ENCODE measurements around the gene SPATA31A3.
"Not testable (repeated sequence)": the region's sequence is repeated elsewhere in the genome, so short reads cannot be mapped to it uniquely, and the experiment has no call there.

SPATA31A3 gene

GRCh38 chr9:66992450-66992849 lies at the start of gene SPATA31A3:
TSS of gene SPATA31A3 (minus strand) at chr9:66992550. CDS start at chr9:66992521, 29 bp downstream.
- H3K4me1 ChIP-seq (ENCODE audit: control insufficient read depth, low read length); H3K9me3 ChIP-seq (ENCODE audit: control insufficient read depth, insufficient read depth, low read length); H4K20me1 ChIP-seq (ENCODE audit: control insufficient read depth, insufficient read depth, low read depth, low read length); H3K9me2 ChIP-seq (replicated peaks; ENCODE audit: control insufficient read depth, low read length); H3K79me2 ChIP-seq (ENCODE audit: control insufficient read depth, low read length); H3K27me3 ChIP-seq (ENCODE audit: control insufficient read depth, low read length); H3F3A ChIP-seq (ENCODE audit: control insufficient read depth, insufficient read depth); H3K27ac ChIP-seq (ENCODE audit: low read depth, low read length); H3K4me3 ChIP-seq (ENCODE audit: low read length); H3K4me2 ChIP-seq (ENCODE audit: low read length); H3K36me3 ChIP-seq (ENCODE audit: control insufficient read depth, low read length): not testable (repeated sequence)

DNA sequence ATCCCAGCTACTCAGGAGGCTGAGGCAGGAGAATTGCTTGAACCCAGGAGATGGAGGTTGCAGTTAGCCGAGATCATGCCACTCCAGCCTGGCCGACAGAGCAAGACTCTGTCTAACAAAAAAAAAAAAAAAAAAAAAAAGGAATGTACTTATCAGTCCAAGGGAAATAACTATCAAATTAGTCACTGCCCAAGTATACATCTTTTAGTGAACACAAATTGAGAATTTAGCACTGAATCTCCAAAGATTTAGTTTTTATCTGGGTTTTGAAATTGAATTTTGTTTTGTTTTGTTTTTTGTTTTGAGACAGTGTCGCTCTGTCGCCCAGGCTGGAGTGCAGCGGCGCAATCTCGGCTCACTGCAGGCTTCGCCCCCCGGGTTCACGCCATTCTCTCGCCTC lies 39.8 kb downstream of the SPATA31A3 start:
- not testable (repeated sequence) for H3K4me3 ChIP-seq (ENCODE audit: low read length); H3K27me3 ChIP-seq (ENCODE audit: control insufficient read depth, low read length); H3K27ac ChIP-seq (ENCODE audit: low read depth, low read length); H3K9me2 ChIP-seq (replicated peaks; ENCODE audit: control insufficient read depth, low read length); H3F3A ChIP-seq (ENCODE audit: control insufficient read depth, insufficient read depth); H3K79me2 ChIP-seq (ENCODE audit: control insufficient read depth, low read length); H3K4me2 ChIP-seq (ENCODE audit: low read length); H3K4me1 ChIP-seq (ENCODE audit: control insufficient read depth, low read length); H4K20me1 ChIP-seq (ENCODE audit: control insufficient read depth, insufficient read depth, low read depth, low read length); H3K36me3 ChIP-seq (ENCODE audit: control insufficient read depth, low read length); H3K9me3 ChIP-seq (ENCODE audit: control insufficient read depth, insufficient read depth, low read length)

DNA sequence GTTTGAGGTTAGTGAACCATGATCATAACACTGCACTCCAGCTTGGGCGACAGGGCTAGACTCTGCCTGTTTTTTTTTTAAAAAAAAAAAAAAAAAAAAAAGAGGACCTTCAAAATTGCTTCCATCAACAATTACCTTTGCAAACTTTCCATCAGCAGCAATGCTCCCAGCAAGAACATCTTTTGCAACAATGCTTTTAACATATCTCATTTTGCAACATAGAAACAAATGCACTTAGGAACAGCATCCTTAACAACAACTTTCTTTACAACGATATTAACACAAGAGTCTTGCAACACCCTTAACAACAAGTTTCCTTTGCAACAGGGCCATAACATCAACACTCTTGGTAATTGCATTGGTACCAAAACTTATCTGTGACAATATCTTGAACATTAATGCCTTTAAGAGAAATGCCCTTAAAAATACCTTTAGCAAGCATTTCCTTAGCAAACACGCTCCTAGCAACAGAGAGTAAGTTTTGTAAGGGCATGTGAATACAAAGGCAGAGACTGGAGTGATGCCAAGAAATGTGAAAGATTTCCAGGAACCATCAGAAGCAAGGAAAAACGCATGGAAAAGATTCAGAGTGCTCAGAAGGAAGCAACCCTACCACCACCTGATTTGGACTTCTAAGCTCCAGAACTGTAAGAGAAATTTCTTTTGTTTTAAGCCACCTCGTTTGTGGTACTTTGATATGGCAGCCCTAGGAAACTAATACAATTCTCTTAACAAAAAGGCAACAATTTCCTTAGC lies 49.8 kb downstream of the SPATA31A3 start:
- H3K79me2 ChIP-seq (ENCODE audit: control insufficient read depth, low read length); H3K36me3 ChIP-seq (ENCODE audit: control insufficient read depth, low read length); H3K9me2 ChIP-seq (replicated peaks; ENCODE audit: control insufficient read depth, low read length); H4K20me1 ChIP-seq (ENCODE audit: control insufficient read depth, insufficient read depth, low read depth, low read length); H3K27me3 ChIP-seq (ENCODE audit: control insufficient read depth, low read length); H3F3A ChIP-seq (ENCODE audit: control insufficient read depth, insufficient read depth); H3K4me3 ChIP-seq (ENCODE audit: low read length); H3K27ac ChIP-seq (ENCODE audit: low read depth, low read length); H3K9me3 ChIP-seq (ENCODE audit: control insufficient read depth, insufficient read depth, low read length); H3K4me2 ChIP-seq (ENCODE audit: low read length); H3K4me1 ChIP-seq (ENCODE audit: control insufficient read depth, low read length): not testable (repeated sequence)

DNA sequence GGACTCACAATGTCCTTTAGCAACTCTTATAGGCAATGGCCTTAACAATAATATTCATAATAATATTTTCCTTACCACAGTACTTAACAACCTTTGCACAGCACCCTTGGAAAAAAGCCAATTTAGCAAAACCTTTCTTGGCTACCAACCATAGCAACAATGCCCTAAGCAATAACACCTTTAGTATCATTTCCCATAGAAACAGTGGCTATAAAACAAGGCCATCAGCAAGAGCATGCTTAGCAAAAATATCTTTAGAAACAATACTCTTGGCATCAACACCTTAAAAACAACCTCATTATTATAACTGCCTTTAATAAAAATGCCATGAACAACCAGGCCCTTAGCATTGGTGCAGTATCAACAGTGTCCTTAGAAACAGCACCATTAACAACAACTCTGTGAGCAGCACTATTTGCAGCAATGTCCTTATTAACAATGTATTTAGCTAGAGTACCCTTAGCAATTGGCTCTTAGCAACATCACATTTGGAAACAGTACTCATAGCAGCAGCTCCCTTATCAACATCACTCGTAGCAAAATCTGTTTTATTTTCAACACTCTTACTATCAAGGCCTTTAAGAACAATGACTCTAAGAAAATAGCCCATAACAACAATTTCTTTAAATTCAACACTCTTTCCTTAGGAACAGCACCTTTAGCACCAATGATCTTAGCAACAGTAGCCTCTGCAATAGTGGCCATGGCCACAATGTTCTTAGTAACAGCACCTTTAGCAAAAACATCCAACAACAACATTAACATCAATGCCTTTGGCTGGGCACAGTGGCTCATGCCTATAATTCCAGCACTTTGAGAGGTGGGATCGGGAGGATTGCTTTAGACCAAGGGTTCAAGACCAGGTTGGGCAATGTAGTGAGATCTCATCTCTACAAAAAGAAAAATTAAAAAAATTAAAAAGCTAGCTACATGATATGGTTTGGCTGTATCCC lies 52.2 kb downstream of the SPATA31A3 start:
- H3F3A ChIP-seq (ENCODE audit: control insufficient read depth, insufficient read depth); H3K27me3 ChIP-seq (ENCODE audit: control insufficient read depth, low read length); H3K9me3 ChIP-seq (ENCODE audit: control insufficient read depth, insufficient read depth, low read length); H3K36me3 ChIP-seq (ENCODE audit: control insufficient read depth, low read length); H3K4me2 ChIP-seq (ENCODE audit: low read length); H3K27ac ChIP-seq (ENCODE audit: low read depth, low read length); H3K79me2 ChIP-seq (ENCODE audit: control insufficient read depth, low read length); H3K4me3 ChIP-seq (ENCODE audit: low read length); H4K20me1 ChIP-seq (ENCODE audit: control insufficient read depth, insufficient read depth, low read depth, low read length); H3K9me2 ChIP-seq (replicated peaks; ENCODE audit: control insufficient read depth, low read length); H3K4me1 ChIP-seq (ENCODE audit: control insufficient read depth, low read length): not testable (repeated sequence)

DNA sequence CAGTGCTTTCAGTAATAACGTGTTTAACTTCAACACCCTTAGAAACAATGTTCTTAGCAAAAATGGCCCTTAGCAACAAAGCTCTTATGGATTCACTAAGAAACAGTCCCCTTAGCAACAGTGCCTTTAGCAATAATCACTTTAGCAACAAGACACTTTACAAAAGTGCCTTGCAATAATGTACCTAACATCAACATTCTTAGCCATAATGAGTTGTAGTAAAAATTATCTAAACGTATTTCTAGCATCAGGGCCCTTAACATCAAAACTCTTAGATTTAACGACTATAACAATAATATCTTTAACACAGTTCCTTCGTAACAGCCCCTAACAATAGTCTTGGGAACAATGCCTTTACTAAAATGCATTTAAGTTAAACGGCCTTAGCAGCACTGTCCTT lies 54.0 kb downstream of the SPATA31A3 start:
- not testable (repeated sequence) for H3K27me3 ChIP-seq (ENCODE audit: control insufficient read depth, low read length); H3K9me3 ChIP-seq (ENCODE audit: control insufficient read depth, insufficient read depth, low read length); H3K4me3 ChIP-seq (ENCODE audit: low read length); H3K27ac ChIP-seq (ENCODE audit: low read depth, low read length); H3K36me3 ChIP-seq (ENCODE audit: control insufficient read depth, low read length); H3K4me1 ChIP-seq (ENCODE audit: control insufficient read depth, low read length); H3K79me2 ChIP-seq (ENCODE audit: control insufficient read depth, low read length); H3F3A ChIP-seq (ENCODE audit: control insufficient read depth, insufficient read depth); H3K4me2 ChIP-seq (ENCODE audit: low read length); H4K20me1 ChIP-seq (ENCODE audit: control insufficient read depth, insufficient read depth, low read depth, low read length); H3K9me2 ChIP-seq (replicated peaks; ENCODE audit: control insufficient read depth, low read length)

- H3F3A ChIP-seq (ENCODE audit: control insufficient read depth, insufficient read depth); H3K27ac ChIP-seq (ENCODE audit: low read depth, low read length); H3K36me3 ChIP-seq (ENCODE audit: control insufficient read depth, low read length); H4K20me1 ChIP-seq (ENCODE audit: control insufficient read depth, insufficient read depth, low read depth, low read length); H3K9me2 ChIP-seq (replicated peaks; ENCODE audit: control insufficient read depth, low read length); H3K79me2 ChIP-seq (ENCODE audit: control insufficient read depth, low read length); H3K27me3 ChIP-seq (ENCODE audit: control insufficient read depth, low read length); H3K4me3 ChIP-seq (ENCODE audit: low read length); H3K4me1 ChIP-seq (ENCODE audit: control insufficient read depth, low read length); H3K9me3 ChIP-seq (ENCODE audit: control insufficient read depth, insufficient read depth, low read length); H3K4me2 ChIP-seq (ENCODE audit: low read length): not testable (repeated sequence)
Observed at GRCh38 chr9:66937662-66938061, 54.7 kb downstream of the SPATA31A3 start.
